ENCODE measurements around the gene PGAP3.

DNA sequence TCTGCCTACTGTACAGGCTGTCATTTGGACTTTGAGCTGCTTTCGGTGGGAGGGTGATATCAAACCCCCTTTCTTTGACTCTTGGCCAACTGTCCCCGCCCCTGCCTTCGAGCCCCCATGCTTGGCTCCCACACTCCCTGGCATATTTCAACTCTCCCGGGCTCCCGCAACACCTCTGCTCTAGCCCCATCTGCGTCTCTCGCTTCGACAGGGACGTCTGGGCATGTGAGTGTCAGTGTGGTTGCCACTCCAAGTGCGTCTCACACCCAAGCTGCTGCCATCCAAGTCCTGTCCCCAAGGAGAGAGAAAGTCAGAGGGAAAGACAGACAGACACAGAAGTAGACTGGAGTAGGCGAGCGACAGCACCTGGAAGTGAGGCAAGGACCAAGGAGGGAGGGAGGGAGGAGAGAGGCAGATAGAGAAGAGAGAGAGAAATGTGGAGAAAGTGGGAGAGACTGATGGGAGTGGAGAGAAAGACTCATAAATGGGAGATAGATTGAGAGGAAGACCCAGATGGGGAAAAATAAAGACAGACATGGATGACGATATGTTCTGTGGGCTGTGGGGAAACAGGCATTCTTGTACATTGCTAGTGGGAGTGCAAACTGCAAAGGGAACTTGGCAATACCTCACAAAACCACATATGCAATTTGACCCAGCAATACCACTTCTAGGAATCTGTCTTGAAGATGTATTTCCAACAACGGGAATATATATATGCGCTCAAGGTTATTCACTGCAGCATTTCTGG lies 39.1 kb downstream of the PGAP3 start:
- TF ChIP-seq CTCF (IDR thresholded peaks at IDR 0.05; ENCODE audit: low read depth, low read length): no peak
- TF ChIP-seq, protein P1, sequence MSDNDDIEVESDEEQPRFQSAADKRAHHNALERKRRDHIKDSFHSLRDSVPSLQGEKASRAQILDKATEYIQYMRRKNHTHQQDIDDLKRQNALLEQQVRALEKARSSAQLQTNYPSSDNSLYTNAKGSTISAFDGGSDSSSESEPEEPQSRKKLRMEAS (IDR thresholded peaks at IDR 0.05; ENCODE audit: low read depth, low read length): no peak
